Medulla oblongata (tissue), 1 donor: Measurements from ENCODE around the gene ADD2.
A peak's percentile ranks its signal among the peaks of the same experiment; 100 is the strongest.

Experiments used
- DNase-seq: peaks from one replicate; pipeline ENCODE4 v3.0.0-alpha.2; 2015; ENCODE audit errors: extremely low spot score

Gene ADD2

DNA sequence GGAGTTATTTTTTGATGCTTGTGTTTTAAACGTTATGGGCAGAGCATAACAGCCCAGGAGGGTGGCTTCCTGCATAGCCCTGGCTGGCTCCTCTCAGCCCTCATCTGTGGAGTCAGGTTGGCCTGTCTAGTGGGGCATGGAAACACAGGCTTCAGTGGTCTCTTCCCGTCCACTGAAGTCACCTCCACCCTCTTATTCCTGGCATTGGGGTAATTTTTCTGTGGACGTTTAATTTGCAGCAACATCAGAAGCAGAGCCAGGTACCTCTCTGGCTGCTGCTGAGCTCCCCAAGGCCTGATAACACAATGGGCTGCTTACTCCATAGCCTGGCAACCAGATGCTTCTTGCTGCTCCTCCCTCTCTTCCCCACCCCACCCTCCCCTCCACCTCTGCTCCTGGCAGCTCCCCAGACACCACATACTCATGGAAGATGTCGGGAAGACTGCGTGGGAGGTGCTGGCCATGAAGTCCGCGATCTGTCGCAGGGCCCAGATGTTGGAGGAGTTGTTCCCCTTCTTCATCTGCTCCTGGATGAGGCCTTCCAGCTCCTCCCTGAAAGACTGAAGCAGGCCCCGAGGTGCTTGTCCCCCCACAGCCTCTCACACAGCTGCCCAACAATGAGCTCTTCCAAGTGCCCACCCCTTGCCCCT lies 64.0 kb downstream of the ADD2 start:
- DNase-seq, result no peak

DNA sequence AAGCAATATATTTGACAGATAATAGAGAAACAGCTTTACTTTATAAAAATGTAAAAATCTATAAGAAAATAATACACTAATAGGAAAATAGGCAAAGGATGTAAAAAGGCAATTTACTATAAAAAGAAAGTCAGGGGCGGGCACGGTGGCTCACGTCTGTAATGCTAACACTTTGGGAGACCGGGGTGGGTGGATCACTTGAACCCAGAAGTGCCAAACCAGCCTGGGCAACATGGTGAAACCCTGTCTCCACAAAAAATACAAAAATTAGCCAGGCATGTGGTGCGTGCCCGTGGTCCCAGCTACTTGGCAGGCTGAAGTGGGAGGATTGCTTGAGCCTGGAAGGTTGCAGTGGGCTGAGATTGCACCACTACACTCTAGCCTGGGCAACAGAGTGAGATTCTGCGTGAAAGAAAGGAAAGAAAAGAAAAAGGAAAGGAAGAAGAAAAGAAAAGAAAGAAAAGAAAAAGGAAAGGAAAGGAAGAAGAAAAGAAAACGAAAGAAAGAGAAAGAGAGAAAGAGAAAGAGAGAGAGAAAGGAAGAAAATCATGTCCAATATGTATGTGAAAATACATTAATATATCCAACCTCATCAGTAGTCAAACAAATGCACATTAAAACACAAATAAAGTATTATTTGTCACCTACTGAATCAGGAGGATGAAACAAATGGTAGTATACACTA lies 65.1 kb downstream of the ADD2 start:
- DNase-seq, result no peak

DNA sequence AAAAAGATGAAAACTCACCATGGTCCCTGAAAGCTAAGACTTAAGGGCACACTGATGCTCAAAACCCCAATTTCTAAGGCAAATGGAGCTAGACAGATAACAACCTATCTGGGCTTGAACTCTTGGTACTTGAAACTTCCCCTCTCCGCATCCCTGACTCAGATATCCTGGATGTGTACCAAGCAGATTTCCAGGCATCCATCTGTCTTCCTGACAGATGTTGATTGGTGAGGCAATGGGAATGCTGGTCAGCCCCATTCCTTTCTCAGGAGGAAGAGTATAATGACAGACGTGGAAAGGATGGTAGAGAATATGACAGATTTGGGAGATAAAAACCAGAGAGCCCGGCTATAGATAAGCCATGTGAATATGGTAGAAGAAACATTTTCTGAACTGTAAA lies 69.2 kb downstream of the ADD2 start:
- no peak for DNase-seq

GRCh38 chr2:70697603-70698383 lies 70.2 kb downstream of the ADD2 start:
- no peak for DNase-seq

DNA sequence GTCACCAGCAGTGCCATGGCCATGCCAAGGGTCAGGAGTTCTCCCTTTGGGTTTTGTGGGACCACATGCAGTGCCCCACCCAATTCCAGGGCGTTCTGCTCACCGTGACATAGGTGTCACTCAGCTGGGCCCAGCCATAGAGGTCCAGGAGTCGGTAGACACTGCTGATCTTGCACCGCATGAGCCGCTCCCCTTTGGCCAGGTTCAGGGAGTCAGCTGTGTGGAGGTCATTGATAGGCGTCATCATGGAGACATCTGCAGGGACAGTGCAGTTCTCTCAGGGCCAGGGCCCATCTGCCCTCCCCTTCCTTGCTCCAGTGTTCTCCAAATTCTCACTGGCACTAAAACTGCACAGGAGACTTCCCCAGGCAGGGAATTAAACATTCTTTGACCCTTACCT lies 71.9 kb downstream of the ADD2 start:
- DNase-seq, result no peak

DNA sequence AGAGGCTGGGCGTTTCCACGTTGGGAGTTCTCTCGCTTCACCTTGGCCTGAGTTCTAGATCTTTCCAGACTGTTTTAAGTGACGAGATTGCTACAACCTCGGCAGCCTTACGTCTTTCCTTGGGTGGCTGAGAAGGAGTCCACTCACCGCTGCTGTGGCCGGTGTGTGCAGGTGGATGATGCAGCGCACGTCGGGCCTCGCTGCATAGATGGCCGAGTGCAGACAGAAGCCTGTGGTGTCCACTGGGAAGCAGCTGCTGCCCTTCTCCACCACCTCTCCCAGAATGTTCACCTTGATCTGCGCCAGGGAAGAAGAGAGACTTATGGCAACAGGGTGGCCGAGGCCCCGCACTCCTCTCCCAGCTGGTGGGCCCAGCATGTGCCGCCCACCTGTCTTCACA lies 75.7 kb downstream of the ADD2 start:
- no peak for DNase-seq

- no peak for DNase-seq
Measured at GRCh38 chr2:70691497-70692140, 76.4 kb downstream of the ADD2 start.

DNA sequence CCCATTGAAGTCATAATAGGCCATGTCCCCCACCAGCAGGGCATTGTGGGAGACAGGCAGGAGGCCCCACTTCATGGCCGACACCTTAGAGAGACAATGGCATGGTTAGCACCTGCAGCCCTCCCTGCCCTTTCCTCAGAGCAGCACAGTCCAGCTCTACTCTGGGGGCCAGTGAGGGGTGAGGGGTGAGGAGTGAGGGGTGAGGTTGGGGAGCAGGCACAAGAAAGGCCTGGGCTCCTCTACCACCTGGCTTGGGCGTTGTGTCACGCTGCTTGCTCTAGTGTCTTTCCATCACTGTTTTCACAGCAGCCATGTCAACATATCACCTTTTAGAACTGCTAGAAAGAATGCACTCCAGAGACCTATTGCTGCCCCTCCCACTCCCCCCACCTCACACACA lies 77.2 kb downstream of the ADD2 start:
- no peak for DNase-seq

- no peak for DNase-seq
Measured at GRCh38 chr2:70688427-70688826, 79.6 kb downstream of the ADD2 start.

DNA sequence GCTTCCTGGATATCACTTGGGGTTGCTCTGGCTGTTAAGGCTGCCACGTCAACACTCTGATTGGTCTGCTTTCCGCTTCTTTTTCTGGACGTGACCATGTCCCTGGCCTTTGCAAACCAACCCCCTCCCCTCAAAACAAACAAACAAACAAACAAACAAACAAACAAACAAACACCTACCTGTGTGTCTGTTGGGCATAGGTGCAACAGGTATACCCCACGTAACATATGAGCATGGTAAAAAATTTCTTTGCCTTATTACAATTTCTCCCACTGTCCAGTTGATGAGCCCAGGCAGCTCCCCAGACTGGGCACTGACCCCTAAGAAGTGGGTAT lies 80.6 kb downstream of the ADD2 start:
- no peak for DNase-seq

- no peak for DNase-seq
Measured at GRCh38 chr2:70686577-70687460, 81.2 kb downstream of the ADD2 start.

DNA sequence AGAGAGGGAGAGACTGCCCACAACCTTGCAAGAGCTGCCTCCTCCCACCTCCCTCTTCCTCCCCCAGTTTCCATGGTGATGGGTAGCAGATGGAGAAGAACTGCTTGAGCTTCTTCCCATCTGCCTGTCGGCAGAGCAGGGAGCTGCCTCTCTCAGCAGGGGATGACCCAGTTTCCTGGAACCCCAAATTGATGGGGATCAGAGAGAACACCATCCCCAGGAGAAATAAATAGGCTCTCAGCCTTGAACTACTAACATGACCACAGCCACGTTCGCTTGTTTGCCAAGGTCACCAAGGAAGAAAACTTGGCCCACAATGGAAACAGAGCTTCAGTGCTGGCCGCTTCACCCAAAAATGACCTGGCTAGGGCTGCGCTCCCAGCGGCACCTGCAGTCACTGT lies 82.2 kb downstream of the ADD2 start:
- peak; percentile 20 for DNase-seq

DNA sequence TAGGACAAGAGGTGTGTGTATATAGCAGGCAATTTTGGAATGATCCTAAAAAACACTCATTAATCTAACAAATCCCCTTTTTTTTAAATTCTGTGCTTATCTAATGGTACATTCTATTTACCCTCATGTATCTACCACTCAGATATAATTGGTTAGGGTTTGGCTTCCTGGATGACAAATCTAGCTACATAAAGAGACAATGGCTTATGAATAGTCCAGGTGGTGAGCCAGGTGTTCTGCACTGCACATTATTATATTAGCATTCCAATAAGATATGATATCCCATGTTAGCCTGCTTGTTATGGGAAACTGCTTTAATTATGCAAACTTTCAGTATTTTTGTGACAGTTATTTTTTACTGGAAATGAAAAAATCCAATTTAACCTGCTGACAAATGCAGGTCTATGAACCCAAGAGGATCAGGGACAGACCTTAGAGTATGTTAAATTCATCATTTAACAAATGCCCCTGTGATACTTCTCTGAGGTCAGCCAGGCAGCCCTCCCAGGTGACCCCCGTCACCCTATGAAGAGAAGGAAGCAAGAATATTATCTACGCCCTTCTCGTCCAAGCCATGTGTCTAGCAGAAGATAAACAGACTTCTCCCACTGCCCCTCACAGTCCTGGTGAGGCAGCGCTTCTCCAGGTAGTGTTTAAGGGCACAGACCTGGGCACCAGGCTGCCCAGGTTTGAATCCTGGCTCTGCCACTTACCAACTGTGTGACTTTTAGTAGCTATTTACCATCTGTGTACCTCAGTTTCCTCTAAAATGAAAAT lies 83.0 kb downstream of the ADD2 start:
- DNase-seq, result no peak

DNA sequence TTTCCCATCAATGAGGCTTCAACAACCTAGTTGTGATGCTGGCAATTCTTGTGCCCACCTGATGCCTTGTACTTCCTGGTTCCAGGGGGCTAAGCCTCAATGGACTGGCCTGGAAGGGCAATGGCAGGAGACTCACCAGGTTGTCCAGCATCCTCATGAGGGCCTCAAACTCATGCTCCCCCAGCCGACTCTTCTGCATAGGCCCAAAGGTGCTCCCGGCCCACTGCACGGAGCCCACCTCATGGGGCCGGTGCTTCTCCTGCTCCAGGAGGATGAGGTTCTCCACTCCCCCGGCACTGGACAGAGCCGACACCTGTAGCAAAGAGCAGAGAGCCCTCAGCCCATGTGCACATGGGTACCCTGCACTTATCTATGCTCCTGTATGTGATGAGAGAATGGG lies 84.5 kb downstream of the ADD2 start:
- no peak for DNase-seq

DNA sequence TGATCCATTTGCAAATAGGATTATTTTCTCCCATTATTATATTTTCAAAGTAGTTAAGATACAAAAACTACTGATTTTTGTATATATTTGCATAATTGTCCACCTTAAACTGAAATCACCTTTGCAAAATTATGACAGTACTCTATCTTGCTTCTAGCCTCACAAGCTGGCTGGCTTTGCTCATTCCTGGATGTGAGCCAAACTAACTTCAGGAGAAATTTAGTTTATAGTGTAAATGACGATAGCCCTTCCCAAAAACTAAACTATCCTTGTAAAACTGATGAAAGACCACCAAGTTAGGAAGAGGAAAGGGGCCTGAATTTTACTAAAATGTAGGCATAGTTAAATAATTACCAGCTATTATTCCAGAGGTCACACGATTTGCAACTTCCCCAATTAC lies 87.3 kb downstream of the ADD2 start:
- DNase-seq, result no peak

GRCh38 chr2:70679259-70679658 lies 88.7 kb downstream of the ADD2 start:
- DNase-seq, result peak; percentile 12

DNA sequence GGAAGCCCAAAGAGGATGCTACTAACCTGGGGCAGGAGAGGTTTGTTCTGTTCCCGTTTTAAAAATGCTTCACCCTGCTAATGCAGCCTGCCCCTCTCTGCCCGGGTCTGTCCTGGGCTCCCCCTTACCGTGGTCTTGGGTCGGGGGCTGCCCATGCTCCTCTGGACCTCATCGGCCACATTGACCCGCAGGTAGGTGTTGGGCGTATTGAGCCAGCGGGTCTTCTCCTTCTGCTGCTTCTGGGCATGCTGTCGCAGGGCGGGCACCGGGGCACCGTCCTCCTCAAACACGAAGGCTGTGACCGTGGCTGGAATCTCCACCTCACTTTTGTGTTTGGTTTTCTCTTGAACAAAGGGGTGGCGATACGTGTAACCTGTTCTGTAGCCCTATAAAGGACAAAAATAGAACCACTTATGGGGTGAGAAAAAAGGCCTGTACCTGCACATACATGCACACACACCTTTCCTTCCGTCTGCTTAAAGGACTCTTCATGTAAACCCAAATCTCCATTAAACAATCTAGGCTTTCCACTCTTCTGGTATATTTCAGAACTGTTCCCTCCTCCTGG lies 89.3 kb downstream of the ADD2 start:
- DNase-seq, result no peak

DNA sequence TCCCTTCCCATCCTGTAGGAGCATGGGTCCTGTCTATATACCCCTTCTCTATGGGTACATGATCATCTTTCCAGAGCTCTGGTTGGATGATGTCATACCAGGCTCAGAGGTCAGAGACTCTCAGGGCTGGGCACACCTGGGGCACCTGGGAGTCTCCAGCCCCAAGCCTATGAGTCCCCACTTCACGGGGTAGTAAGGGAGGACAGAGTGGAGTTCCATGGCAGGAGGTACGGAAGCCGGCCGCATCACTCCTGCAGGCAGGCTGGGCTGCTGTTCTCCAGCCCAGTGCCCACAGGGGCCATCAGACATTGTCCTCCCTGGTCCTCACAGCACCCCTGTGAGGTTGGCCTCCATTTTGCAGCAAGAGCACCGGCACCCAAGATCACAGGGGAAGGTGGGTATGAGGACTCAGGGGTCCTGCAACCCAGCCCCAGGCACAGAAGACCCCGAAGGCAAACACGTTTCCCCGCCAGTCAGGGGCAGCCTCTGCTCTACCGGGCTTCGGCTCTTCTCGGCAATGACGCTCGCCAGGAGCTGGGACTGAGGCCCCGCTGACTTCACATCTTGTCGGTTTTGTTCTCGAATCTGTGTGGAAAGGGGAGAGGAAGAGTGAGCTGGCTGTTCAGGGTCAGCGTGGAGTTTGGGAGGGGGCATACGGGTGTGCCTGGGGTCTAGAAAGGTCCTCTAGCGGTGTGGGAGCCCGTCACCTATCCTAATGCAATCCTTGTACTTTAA lies 91.5 kb downstream of the ADD2 start:
- DNase-seq, result no peak

DNA sequence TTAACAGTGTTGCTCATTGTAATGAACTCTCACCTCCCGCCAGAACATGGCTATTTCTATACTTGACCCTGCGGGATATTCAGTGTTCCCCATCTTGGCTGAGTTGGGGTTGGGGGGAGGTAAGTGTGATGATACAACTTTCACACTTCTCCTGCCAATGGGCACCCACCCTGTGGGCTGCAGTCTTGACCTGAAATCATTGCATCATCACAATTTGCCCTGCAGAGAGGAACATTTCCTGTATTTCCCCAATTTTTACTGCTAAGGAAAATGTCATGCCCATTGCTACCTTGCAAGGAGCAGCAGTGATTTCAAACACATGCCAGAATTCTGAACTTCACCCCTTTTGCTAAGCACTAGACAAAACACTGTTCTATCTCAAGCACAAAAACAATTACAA lies 92.1 kb downstream of the ADD2 start:
- DNase-seq, result no peak
